NCI-H1436 (cell line): Measurements from ENCODE around the gene IQCH.
"Not testable (repeated sequence)": the region's sequence is repeated elsewhere in the genome, so short reads cannot be mapped to it uniquely, and the experiment has no call there.

Experiments used
- DNase-seq: peaks from one replicate; lab custom pipeline; 2025; lab: John Stamatoyannopoulos, UW

The IQCH gene

DNA sequence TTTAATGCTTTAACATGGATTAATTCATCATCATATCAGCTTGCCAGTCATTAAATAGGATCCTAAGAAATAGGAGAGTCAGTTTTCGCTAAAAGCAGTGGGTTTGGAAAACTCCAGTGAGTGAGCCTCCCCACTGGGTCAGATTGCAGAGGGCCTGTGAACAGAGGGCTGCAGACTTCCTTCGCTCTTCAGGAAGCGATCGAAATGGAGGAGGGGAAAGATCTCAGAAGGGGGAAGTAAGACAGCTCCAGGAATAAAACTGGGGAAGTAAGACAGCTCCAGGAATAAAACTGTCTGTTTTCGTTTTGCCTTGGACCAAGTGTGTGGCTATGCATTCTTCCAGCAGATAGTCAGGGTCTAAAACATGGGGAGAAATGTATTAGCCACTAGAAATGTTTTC, 141.5 kb downstream of the IQCH start:
- no peak for DNase-seq

DNA sequence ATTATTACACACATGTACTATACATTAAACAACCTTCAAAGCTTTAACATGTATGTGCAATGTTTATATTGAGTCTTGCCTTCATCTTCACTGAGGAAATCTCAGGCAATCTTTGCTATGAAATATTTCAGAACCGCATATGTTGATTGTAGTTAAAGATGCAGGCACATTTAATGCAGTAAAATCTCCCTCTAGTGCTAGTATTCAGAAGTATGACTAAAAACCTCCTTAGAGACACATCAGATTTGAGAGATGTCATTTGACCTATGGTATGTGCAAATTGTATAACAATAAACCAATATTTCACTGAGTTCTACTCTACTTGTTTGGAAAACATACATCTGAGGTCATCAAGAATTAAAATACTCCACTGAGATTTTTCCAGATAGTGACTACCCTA, 142.6 kb downstream of the IQCH start:
- no peak for DNase-seq

GRCh38 chr15:67399925-67400324, 145.3 kb downstream of the IQCH start:
- no peak for DNase-seq

DNA sequence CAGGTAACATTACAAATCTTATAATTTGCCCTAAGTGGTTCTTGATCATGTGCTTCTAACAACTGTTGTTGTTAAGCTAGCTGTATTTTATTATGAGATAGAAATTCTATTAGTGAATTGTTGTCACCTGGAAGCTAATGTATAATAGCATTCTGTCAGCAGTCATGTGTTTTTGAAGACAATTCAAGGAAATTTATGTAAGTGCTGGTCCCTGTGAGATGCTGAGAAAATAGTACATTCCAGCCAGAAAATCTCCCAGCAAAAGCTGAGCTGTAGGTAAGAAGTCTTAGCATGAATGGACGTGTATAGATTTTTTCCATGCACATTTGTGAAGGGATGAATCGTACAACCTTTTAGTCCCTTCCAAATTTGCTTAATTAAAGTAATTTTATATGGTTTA, 146.3 kb downstream of the IQCH start:
- no peak for DNase-seq

- DNase-seq, result no peak
These were observed 146.8 kb downstream of the IQCH start for GRCh38 chr15:67401336-67401735.

- no peak for DNase-seq
These were observed 149.0 kb downstream of the IQCH start for GRCh38 chr15:67403428-67404154.

- DNase-seq, result no peak
These were observed 150.9 kb downstream of the IQCH start for GRCh38 chr15:67405208-67406191.

DNA sequence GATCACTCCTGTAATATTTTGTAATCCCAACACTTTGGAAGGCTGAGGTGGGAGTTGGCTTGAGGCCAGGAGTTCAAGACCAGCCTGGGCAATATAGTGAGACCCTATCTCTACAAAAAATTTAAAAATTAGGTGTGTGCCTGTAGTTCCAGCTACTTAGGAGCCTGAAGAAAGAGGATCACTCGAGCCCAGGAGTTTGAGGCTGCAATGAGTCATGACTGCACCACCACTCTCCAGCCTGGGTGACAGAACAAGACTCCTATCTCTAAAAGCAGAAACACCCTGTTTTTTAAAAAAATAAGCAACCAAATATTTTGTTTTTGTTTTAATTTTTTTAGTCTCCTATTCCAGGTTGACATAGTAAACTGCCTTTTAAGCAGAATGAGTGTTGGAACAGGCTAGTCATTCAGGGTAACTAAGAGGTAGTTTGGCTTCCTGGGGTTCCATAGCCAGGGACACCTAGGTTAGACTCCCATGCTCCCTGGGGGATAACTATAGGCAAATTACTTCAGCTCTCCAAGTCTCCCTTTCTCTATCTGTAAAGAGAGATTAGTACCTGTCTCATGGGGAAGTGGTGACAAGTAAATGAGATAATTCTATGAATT, 151.8 kb downstream of the IQCH start:
- DNase-seq, result peak; percentile 41

GRCh38 chr15:67407786-67408185, 153.2 kb downstream of the IQCH start:
- peak; percentile 80 for DNase-seq

GRCh38 chr15:67409175-67409574, 154.6 kb downstream of the IQCH start:
- no peak for DNase-seq

- no peak for DNase-seq
These were observed 156.9 kb downstream of the IQCH start for GRCh38 chr15:67411486-67411885.

DNA sequence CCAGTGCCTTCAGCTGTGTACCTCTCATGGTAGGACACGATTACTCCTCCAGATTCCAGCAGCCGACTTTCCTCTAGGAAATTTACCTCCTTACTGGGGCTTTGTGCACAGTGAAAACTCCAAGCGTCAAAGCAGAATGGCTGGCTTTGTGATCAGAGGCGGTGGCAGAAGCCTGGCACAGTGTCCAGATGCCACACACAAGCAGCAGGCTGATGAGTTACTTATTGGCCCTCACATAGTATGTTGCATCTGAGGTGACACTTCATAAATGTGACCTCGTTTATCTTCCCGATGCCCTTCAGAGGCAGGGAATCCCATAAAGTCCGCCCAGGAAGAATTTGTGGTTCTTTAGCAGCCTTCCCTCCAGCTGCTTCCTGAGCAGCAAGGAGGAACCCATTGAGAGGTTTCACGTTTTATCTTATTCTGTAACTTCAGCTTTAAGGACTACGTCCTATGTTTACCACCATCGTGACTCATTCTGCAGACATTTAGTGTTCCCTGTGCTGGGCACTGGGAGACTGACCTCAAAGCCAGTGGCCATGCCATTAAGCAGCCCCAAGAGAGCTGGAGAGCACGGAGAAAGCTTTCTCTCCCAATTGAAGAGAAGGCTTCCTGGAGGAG, 159.3 kb downstream of the IQCH start:
- DNase-seq, result no peak

- no peak for DNase-seq
These were observed 160.6 kb downstream of the IQCH start for GRCh38 chr15:67415181-67415580.

DNA sequence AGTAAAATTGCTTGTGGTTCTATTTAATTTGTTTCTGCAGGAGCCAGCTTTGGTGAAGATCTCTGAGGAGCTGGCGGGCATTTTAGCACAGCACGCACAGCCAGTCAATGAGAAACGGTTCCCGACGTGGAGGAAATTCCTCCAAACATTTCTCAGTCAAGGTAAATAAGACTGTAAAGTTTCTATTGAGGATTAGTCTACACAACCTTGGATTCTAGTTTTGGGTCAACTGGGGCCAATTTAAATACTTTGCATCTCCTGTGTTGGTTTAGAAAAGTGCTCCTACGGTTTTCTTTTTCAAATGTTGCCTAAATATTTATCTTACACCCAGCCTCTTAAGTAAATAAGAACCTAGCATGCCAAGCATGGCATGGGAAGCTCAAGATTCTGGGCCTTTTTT, 162.3 kb downstream of the IQCH start:
- DNase-seq, result no peak

DNA sequence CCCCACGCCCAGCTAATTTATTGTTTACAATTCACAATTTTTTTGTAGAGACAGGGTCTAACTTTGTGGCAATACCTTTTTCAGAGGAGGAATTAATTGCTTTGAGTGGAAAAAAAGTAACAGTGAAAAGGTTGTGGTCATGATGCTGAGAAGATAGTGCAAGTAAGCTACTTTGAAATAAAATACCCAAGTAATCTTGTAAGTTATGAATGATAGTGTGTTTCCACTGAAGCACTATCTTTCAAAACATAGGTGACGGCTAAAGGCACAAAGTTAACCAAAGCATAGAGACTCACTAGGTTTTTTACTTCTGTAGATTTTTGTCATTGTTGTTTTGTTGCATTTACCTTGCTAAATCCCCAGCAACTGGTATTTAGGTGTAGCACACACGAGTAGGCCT, 165.1 kb downstream of the IQCH start:
- DNase-seq, result no peak

GRCh38 chr15:67420137-67420536, 165.6 kb downstream of the IQCH start:
- no peak for DNase-seq

DNA sequence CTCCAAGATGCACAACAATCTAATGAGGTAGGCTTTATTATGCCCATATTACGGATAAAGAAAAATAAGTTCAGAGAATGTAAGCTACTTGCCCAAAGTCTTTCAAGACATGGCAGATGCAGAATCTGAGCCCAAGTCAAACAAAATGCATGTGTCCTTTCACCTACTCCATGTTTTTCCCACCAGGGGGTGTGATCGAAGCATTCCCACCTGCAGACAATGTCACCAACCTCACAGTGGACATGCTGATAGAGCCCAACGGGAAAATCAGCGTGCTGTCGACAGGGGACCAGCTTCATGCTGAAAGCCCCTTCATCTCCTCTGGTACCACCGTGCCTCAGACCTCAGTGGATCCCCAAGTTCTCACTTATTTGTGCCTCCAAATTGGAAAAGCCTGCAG, 166.5 kb downstream of the IQCH start:
- DNase-seq, result no peak

- DNase-seq, result no peak
These were observed 167.7 kb downstream of the IQCH start for GRCh38 chr15:67422296-67422695.

- DNase-seq, result no peak
These were observed 179.0 kb downstream of the IQCH start for GRCh38 chr15:67433495-67434099.

GRCh38 chr15:67436351-67437250, 182.0 kb downstream of the IQCH start:
- not testable (repeated sequence) for DNase-seq

DNA sequence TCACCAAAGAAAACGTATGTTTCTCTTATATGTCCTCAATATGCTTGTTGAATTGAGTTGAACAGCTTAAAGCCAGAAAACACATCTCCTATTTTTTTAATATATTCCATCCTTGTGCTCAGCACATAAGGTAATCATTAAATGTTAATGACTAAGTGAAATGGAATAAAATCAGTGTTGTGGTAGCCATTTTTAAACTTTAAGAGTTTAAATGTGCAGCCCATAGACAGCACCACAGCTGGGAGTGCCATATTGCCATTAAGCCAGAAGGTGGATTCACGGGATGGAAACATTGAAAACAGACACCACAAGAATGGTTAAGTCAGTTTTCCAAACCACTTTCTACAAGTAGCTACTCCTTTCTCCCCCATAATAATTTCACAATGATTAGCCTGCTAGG, 189.5 kb downstream of the IQCH start:
- DNase-seq, result no peak
